Inflammatory macrophage (primary cell): ENCODE results near the gene MYD88.

Experiments used
- DNase-seq, 2 donors: peaks; one replicate each; pipeline ENCODE4 v3.0.0-alpha.2; 2020 to 2022

MYD88 gene

GRCh38 chr3:38165722-38166387 is 27.4 kb downstream of the MYD88 start:
- no peak for DNase-seq

GRCh38 chr3:38167591-38167990 is 29.1 kb downstream of the MYD88 start:
- peak in 1 of 2 donors; percentile 1 for DNase-seq

- DNase-seq = no peak
Measured at GRCh38 chr3:38168151-38169026, 29.9 kb downstream of the MYD88 start.

- no peak for DNase-seq
Measured at GRCh38 chr3:38169027-38169317, 30.5 kb downstream of the MYD88 start.

GRCh38 chr3:38170722-38171121 is 32.3 kb downstream of the MYD88 start:
- DNase-seq = no peak

GRCh38 chr3:38171622-38172021 is 33.2 kb downstream of the MYD88 start:
- DNase-seq = no peak

- no peak for DNase-seq
Measured at GRCh38 chr3:38173834-38174418, 35.5 kb downstream of the MYD88 start.

GRCh38 chr3:38177181-38177580 is 38.7 kb downstream of the MYD88 start:
- no peak for DNase-seq

- DNase-seq = no peak
Measured at GRCh38 chr3:38186781-38187180, 48.3 kb downstream of the MYD88 start.

- no peak for DNase-seq
Measured at GRCh38 chr3:38190481-38190881, 52.0 kb downstream of the MYD88 start.
